Loucy (cell line): ENCODE results near the gene QRFPR.

Experiments used
- H2AFZ ChIP-seq: fragments of 200-600 bp; sonication (generic); 2 replicates; pipeline ENCODE4 v1.6.0; 2016; ENCODE audit warnings: antibody characterized with exemption, mild to moderate bottlenecking, low read length, moderate library complexity
- H3F3A ChIP-seq: fragments of 200-600 bp; 2 replicates; pipeline ENCODE4 v1.6.0; 2016; ENCODE audit warnings: antibody characterized with exemption, low read depth, mild to moderate bottlenecking
- H3K27me3 ChIP-seq: fragments of 200-600 bp; sonication (generic); 2 replicates; pipeline ENCODE4 v1.6.1; 2014; ENCODE audit warnings: low read length, mild to moderate bottlenecking; ENCODE audit not compliant: insufficient read depth, poor library complexity, severe bottlenecking
- H3K36me3 ChIP-seq: fragments of 200-600 bp; sonication (generic); 2 replicates; pipeline ENCODE4 v1.6.1; 2016; ENCODE audit warnings: low read length; ENCODE audit not compliant: insufficient read depth
- H3K4me1 ChIP-seq: fragments of 200-600 bp; sonication (generic); 2 replicates; pipeline ENCODE4 v1.5.1; 2014; ENCODE audit warnings: low read length, mild to moderate bottlenecking; ENCODE audit not compliant: insufficient read depth, poor library complexity, severe bottlenecking
- H3K4me2 ChIP-seq: fragments of 200-600 bp; sonication (generic); 2 replicates; pipeline ENCODE4 v1.6.0; 2014; ENCODE audit warnings: antibody characterized with exemption, low read length, low read depth, mild to moderate bottlenecking; ENCODE audit not compliant: poor library complexity, severe bottlenecking
- H3K4me3 ChIP-seq: fragments of 200-600 bp; sonication (generic); 2 replicates; pipeline ENCODE4 v1.5.1; 2014; ENCODE audit warnings: low read length, mild to moderate bottlenecking, mixed read lengths; ENCODE audit not compliant: poor library complexity, severe bottlenecking
- H3K79me2 ChIP-seq: fragments of 200-600 bp; sonication (generic); 2 replicates; pipeline ENCODE4 v1.6.1; 2014; ENCODE audit warnings: low read length; ENCODE audit not compliant: insufficient read depth
- H3K9ac ChIP-seq: fragments of 200-600 bp; sonication (generic); 2 replicates; pipeline ENCODE4 v1.6.0; 2014; ENCODE audit warnings: mild to moderate bottlenecking, low read depth, low read length, moderate library complexity; ENCODE audit not compliant: poor library complexity, severe bottlenecking
- H3K9me2 ChIP-seq: fragments of 200-600 bp; sonication (generic); replicated peaks from 2 replicates; pipeline ENCODE4 v1.6.1; 2016; ENCODE audit warnings: low read depth, low read length, mixed read lengths
- H3K9me3 ChIP-seq: fragments of 200-600 bp; sonication (generic); 2 replicates; pipeline ENCODE4 v1.6.1; 2014; ENCODE audit warnings: mild to moderate bottlenecking, antibody characterized with exemption, low read length, low read depth; ENCODE audit not compliant: insufficient read depth
- H4K20me1 ChIP-seq: fragments of 200-600 bp; sonication (generic); 2 replicates; pipeline ENCODE4 v1.6.0; 2014; ENCODE audit warnings: antibody characterized with exemption, low read length, mild to moderate bottlenecking; ENCODE audit not compliant: insufficient read depth, poor library complexity, severe bottlenecking
- CTCF ChIP-seq: fragments of 200-600 bp; sonication (generic); conservative IDR thresholded peaks from 2 replicates; pipeline ENCODE4 v1.5.1; 2014; ENCODE audit warnings: mild to moderate bottlenecking, antibody characterized with exemption, low read length
- EZH2phosphoT487 ChIP-seq: fragments of 200-600 bp; IDR thresholded peaks from 2 replicates; pipeline ENCODE4 v1.6.1; 2018; ENCODE audit warnings: antibody characterized with exemption, mild to moderate bottlenecking, moderate library complexity, borderline replicate concordance

Gene QRFPR

GRCh38 chr4:121283319-121283718 lies 97.5 kb downstream of the QRFPR start:
- no peaks in the 10 kb centered on the region for H3F3A ChIP-seq
- no peak overlapping the region for H2AFZ ChIP-seq
- no peaks in the 10 kb centered on the region; the same call in 1 of the 2 replicates for H3K9me3 ChIP-seq
- no peaks in the 10 kb centered on the region for H3K9me2 ChIP-seq
- H4K20me1 ChIP-seq = no peaks in the 10 kb centered on the region
- H3K27me3 ChIP-seq = peaks cover 8% of the 10 kb centered on the region
- TF ChIP-seq EZH2phosphoT487 (no peak), CTCF (no peak)
- no peaks in the 10 kb centered on the region for H3K36me3 ChIP-seq
- no peaks in the 10 kb centered on the region for H3K79me2 ChIP-seq
- H3K4me3 ChIP-seq = no peak overlapping the region
- no peak overlapping the region for H3K9ac ChIP-seq
- no peak overlapping the region for H3K4me2 ChIP-seq
- H3K4me1 ChIP-seq = no peaks in the 10 kb centered on the region

GRCh38 chr4:121280425-121280824 lies 100.4 kb downstream of the QRFPR start:
- H2AFZ ChIP-seq = no peak overlapping the region
- H3K36me3 ChIP-seq = no peaks in the 10 kb centered on the region
- H3K9me3 ChIP-seq = no peaks in the 10 kb centered on the region; the same call in 1 of the 2 replicates
- no peaks in the 10 kb centered on the region for H3K79me2 ChIP-seq
- no peaks in the 10 kb centered on the region for H3K9me2 ChIP-seq
- H3K4me1 ChIP-seq = no peaks in the 10 kb centered on the region
- peaks cover 8% of the 10 kb centered on the region for H3K27me3 ChIP-seq
- H3K4me2 ChIP-seq = no peak overlapping the region
- H4K20me1 ChIP-seq = no peaks in the 10 kb centered on the region
- H3K9ac ChIP-seq = no peak overlapping the region
- no peaks in the 10 kb centered on the region for H3F3A ChIP-seq
- TF ChIP-seq CTCF (no peak), EZH2phosphoT487 (no peak)
- H3K4me3 ChIP-seq = no peak overlapping the region

- no peaks in the 10 kb centered on the region for H3K9me2 ChIP-seq
- no peaks in the 10 kb centered on the region for H4K20me1 ChIP-seq
- no peaks in the 10 kb centered on the region for H3F3A ChIP-seq
- H3K4me1 ChIP-seq = no peaks in the 10 kb centered on the region
- H3K9me3 ChIP-seq = no peaks in the 10 kb centered on the region; the same call in 1 of the 2 replicates
- no peak overlapping the region for H2AFZ ChIP-seq
- no peak overlapping the region for H3K4me2 ChIP-seq
- no peak overlapping the region for H3K4me3 ChIP-seq
- no peak overlapping the region for H3K9ac ChIP-seq
- TF ChIP-seq EZH2phosphoT487 = no peak
- no peak for TF ChIP-seq CTCF
- H3K79me2 ChIP-seq = no peaks in the 10 kb centered on the region
- H3K36me3 ChIP-seq = no peaks in the 10 kb centered on the region
- H3K27me3 ChIP-seq = peaks cover 8% of the 10 kb centered on the region
These were observed 101.9 kb downstream of the QRFPR start for GRCh38 chr4:121278811-121279368.
